Upper lobe of left lung (tissue), 4 donors: Measurements from ENCODE around the gene SRRM3.
"Not testable (repeated sequence)": the region's sequence is repeated elsewhere in the genome, so short reads cannot be mapped to it uniquely, and the experiment has no call there.

Experiments used
- EP300 ChIP-seq, 4 donors: sonication (generic); formaldehyde crosslinking; IDR thresholded peaks; one replicate each; pipeline ENCODE4 v1.5.1; 2017; ENCODE audit warnings: antibody characterized with exemption in 4 of 4, control low read depth in 2 of 4
- POLR2A ChIP-seq, 4 donors: fragments of 450-650 bp; IDR thresholded peaks; one replicate each; pipeline ENCODE4 v1.5.1; 2016 to 2017; ENCODE audit warnings: antibody characterized with exemption in 4 of 4, mild to moderate bottlenecking in 2 of 4
- POLR2AphosphoS5 ChIP-seq, 2 donors: sonication (generic); formaldehyde crosslinking; IDR thresholded peaks; one replicate each; pipeline ENCODE4 v1.5.1; 2017; ENCODE audit warnings: antibody characterized with exemption in 2 of 2
- TF ChIP-seq, protein P1 (sequence below), 6 experiments: fragments of 450-650 bp in 4 of 6; fragments of 200-600 bp in 2 of 6; sonication (generic) in 2 of 6; IDR thresholded peaks; one replicate each; pipeline ENCODE4 v1.5.1; 2016 to 2019; ENCODE audit warnings: antibody characterized with exemption in 6 of 6

DNA sequence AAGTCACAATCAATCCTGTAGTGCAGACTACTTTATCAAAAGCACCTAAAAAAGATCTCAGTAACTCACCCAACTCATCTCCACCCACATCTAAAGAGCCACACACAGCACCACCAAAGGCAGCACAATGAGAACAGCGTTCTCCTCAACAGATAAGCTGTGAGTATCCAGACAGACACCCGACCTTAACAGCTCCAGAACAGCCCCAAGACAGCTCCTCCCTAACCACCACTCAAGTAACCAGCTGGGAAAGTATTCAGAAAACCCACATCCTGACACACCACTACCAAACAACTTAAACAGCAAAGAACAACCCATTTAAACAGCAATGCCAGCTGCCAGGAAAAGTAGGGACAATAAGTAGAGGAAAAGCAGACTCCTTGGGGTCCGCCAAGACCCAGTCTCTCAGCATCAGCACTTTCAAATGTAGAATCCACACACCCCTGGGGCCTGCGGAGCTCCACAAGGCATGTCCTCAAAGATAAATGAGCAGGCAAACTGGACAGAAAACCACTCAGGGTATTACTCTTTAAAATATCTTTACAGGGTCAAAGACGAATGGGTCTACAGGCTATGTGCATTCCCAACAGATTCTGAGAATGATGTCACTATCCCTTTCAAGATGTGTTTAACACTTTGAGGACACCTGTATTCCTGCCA is 48.0 kb upstream of the SRRM3 start:
- TF ChIP-seq POLR2A, EP300, POLR2AphosphoS5 (IDR thresholded peaks at IDR 0.05): not testable (repeated sequence)
- TF ChIP-seq, protein P1, sequence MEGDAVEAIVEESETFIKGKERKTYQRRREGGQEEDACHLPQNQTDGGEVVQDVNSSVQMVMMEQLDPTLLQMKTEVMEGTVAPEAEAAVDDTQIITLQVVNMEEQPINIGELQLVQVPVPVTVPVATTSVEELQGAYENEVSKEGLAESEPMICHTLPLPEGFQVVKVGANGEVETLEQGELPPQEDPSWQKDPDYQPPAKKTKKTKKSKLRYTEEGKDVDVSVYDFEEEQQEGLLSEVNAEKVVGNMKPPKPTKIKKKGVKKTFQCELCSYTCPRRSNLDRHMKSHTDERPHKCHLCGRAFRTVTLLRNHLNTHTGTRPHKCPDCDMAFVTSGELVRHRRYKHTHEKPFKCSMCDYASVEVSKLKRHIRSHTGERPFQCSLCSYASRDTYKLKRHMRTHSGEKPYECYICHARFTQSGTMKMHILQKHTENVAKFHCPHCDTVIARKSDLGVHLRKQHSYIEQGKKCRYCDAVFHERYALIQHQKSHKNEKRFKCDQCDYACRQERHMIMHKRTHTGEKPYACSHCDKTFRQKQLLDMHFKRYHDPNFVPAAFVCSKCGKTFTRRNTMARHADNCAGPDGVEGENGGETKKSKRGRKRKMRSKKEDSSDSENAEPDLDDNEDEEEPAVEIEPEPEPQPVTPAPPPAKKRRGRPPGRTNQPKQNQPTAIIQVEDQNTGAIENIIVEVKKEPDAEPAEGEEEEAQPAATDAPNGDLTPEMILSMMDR (IDR thresholded peaks at IDR 0.05) = not testable (repeated sequence)
